Measurements from ENCODE around the gene TLE3.

GRCh38 chr15:70146771-70147170 lies 49.1 kb upstream of the TLE3 start:
- TF ChIP-seq CTCF (IDR thresholded peaks at IDR 0.05) (no peak), POLR2A (IDR thresholded peaks at IDR 0.05) (no peak)
